H1 (cell line): ENCODE data around the gene BBC3. TPM values are rescaled to one million over a fixed set of nuclear protein-coding genes. Genes with fewer than 3 reads are reported as not detected.

Source experiments
- CTCF ChIA-PET: fragments of 300-600 bp; sonication (Branson Sonifier 250); formaldehyde crosslinking; loops from one replicate; lab custom pipeline; 2021; ENCODE audit not compliant: partially characterized antibody; lab: Charles Lee
- POLR2A ChIA-PET: fragments of 300-600 bp; sonication (Branson Sonifier 250); formaldehyde crosslinking; loops from one replicate; lab custom pipeline; 2021; ENCODE audit warnings: inconsistent platforms; ENCODE audit not compliant: partially characterized antibody; lab: Charles Lee
- DNase-seq, 2 experiments: peaks; one replicate each; pipeline versions ENCODE4 v3.0.0 to v3.0.0-alpha.2; 2010 to 2022; ENCODE audit warnings: low spot score in 2 of 2, low read depth in 1 of 2, mixed read lengths in 1 of 2
- FAIRE-seq: peaks from 2 replicates; lab custom pipeline; 2011; peaks lifted over from hg19 to GRCh38; lab: Jason Lieb, UNC
- H2AFZ ChIP-seq: 2 replicates; pipeline ENCODE4 v1.8.1; 2012; ENCODE audit warnings: low read length, inconsistent platforms
- H2AK5ac ChIP-seq: 2 replicates; pipeline ENCODE4 v1.6.1; 2013; ENCODE audit warnings: low read depth, low read length
- H2BK120ac ChIP-seq: replicated peaks from 2 replicates; pipeline ENCODE3; 2013; ENCODE audit warnings: low read depth, low read length, inconsistent platforms
- H2BK12ac ChIP-seq: 2 replicates; pipeline ENCODE4 v1.6.1; 2013; ENCODE audit warnings: low read depth, low read length
- H2BK15ac ChIP-seq: 2 replicates; pipeline ENCODE4 v1.6.1; 2013; ENCODE audit warnings: low read length
- H2BK20ac ChIP-seq: 2 replicates; pipeline ENCODE4 v1.6.1; 2013; ENCODE audit warnings: low read length
- H2BK5ac ChIP-seq: 2 replicates; pipeline ENCODE4 v1.6.1; 2013; ENCODE audit warnings: low read depth, low read length
- H3K14ac ChIP-seq: 2 replicates; pipeline ENCODE4 v1.6.1; 2013; ENCODE audit warnings: inconsistent platforms; ENCODE audit not compliant: insufficient read length
- H3K18ac ChIP-seq: 2 replicates; pipeline ENCODE4 v1.6.1; 2013; ENCODE audit warnings: low read length; ENCODE audit errors: extremely low read depth
- H3K23ac ChIP-seq: 2 replicates; pipeline ENCODE4 v1.6.1; 2013; ENCODE audit warnings: inconsistent platforms; ENCODE audit not compliant: insufficient read length
- H3K23me2 ChIP-seq: 2 replicates; pipeline ENCODE4 v1.6.1; 2013; ENCODE audit warnings: low read depth, low read length
- H3K27ac ChIP-seq: 2 replicates; pipeline ENCODE4 v1.6.1; 2011; ENCODE audit warnings: low read depth, low read length, inconsistent platforms
- H3K27me3 ChIP-seq, 4 experiments: replicated peaks in 1 of 4; 1 replicate in 1 of 4; 2 replicates in 3 of 4; pipeline versions ENCODE4 v1.6.1 to v1.8.1; 2011 to 2013; ENCODE audit warnings: low read length in 3 of 4, mild to moderate bottlenecking in 3 of 4, inconsistent platforms in 2 of 4, mixed read lengths in 2 of 4, moderate library complexity in 1 of 4; ENCODE audit not compliant: control insufficient read depth in 3 of 4, insufficient read depth in 3 of 4; ENCODE audit errors: extremely low read depth in 1 of 4
- H3K36me3 ChIP-seq, 4 experiments: 2 replicates each; pipeline versions ENCODE4 v1.6.1 to v1.8.1; 2011 to 2013; ENCODE audit warnings: mild to moderate bottlenecking in 4 of 4, low read length in 3 of 4, moderate library complexity in 2 of 4, control low read depth in 1 of 4, inconsistent platforms in 1 of 4; ENCODE audit not compliant: insufficient read depth in 4 of 4, control insufficient read depth in 2 of 4
- H3K4ac ChIP-seq: replicated peaks from 2 replicates; pipeline ENCODE3; 2013; ENCODE audit warnings: low read length, low read depth, mixed read lengths, inconsistent platforms; ENCODE audit not compliant: insufficient read length
- H3K4me1 ChIP-seq, 4 experiments: replicated peaks in 1 of 4; 1 replicate in 1 of 4; 2 replicates in 3 of 4; pipeline versions ENCODE4 v1.6.1 to v1.8.1; 2011 to 2013; ENCODE audit warnings: low read length in 3 of 4, inconsistent platforms in 2 of 4, mixed read lengths in 1 of 4; ENCODE audit not compliant: insufficient read depth in 4 of 4, control insufficient read depth in 3 of 4
- H3K4me2 ChIP-seq, 2 experiments: 2 replicates each; pipeline versions ENCODE4 v1.6.1 to v1.8.1; 2011 to 2013; ENCODE audit warnings: low read depth in 2 of 2, low read length in 2 of 2, control low read depth in 1 of 2, inconsistent platforms in 1 of 2, mild to moderate bottlenecking in 1 of 2; ENCODE audit not compliant: insufficient read depth in 1 of 2
- H3K4me3 ChIP-seq, 4 experiments: fragments of 200-600, 300-600 bp in 1 of 4; sonication (generic), shearing (Covaris generic), sonication (Bioruptor Twin) in 1 of 4; 2 replicates each; pipeline versions ENCODE4 v1.5.1 to v1.8.1; 2011 to 2016; ENCODE audit warnings: low read length in 4 of 4, low read depth in 3 of 4, control low read depth in 2 of 4, inconsistent platforms in 2 of 4, mild to moderate bottlenecking in 2 of 4, mixed read lengths in 1 of 4, moderate library complexity in 1 of 4; ENCODE audit not compliant: insufficient read depth in 2 of 4; ENCODE audit errors: extremely low read depth in 1 of 4
- H3K56ac ChIP-seq: replicated peaks from 2 replicates; pipeline ENCODE3; 2013; ENCODE audit warnings: low read depth, mild to moderate bottlenecking, mixed read lengths, low read length, inconsistent platforms; ENCODE audit not compliant: insufficient read length
- H3K79me1 ChIP-seq: 2 replicates; pipeline ENCODE4 v1.6.1; 2013; ENCODE audit warnings: low read depth, low read length, control low read depth
- H3K79me2 ChIP-seq, 2 experiments: 2 replicates each; pipeline versions ENCODE4 v1.6.1 to v1.8.1; 2012 to 2013; ENCODE audit warnings: low read length in 2 of 2, mild to moderate bottlenecking in 2 of 2, inconsistent platforms in 1 of 2; ENCODE audit not compliant: insufficient read depth in 2 of 2, control insufficient read depth in 1 of 2
- H3K9ac ChIP-seq, 4 experiments: replicated peaks in 1 of 4; 1 replicate in 1 of 4; 2 replicates in 3 of 4; pipeline versions ENCODE4 v1.6.1 to v1.8.1; 2011 to 2013; ENCODE audit warnings: low read depth in 3 of 4, low read length in 3 of 4, control low read depth in 2 of 4, mild to moderate bottlenecking in 2 of 4, moderate library complexity in 2 of 4, inconsistent platforms in 1 of 4; ENCODE audit errors: extremely low read depth in 1 of 4
- H3K9me3 ChIP-seq, 2 experiments: 2 replicates each; pipeline versions ENCODE4 v1.6.1 to v1.8.1; 2012 to 2013; ENCODE audit warnings: mild to moderate bottlenecking in 2 of 2, moderate library complexity in 2 of 2, control low read depth in 1 of 2, inconsistent platforms in 1 of 2, low read depth in 1 of 2, low read length in 1 of 2, mixed read lengths in 1 of 2; ENCODE audit not compliant: insufficient read depth in 2 of 2
- H4K20me1 ChIP-seq, 2 experiments: replicated peaks in 1 of 2; 2 replicates each; pipeline versions ENCODE3 to v1.8.1; 2011 to 2013; ENCODE audit warnings: inconsistent platforms in 2 of 2, low read length in 2 of 2, mild to moderate bottlenecking in 1 of 2; ENCODE audit not compliant: insufficient read depth in 2 of 2, control insufficient read depth in 1 of 2
- H4K5ac ChIP-seq: 2 replicates; pipeline ENCODE4 v1.6.1; 2013; ENCODE audit warnings: low read length, low read depth, mixed read lengths, inconsistent platforms; ENCODE audit not compliant: insufficient read length
- H4K8ac ChIP-seq: 2 replicates; pipeline ENCODE4 v1.8.0; 2013; ENCODE audit warnings: mild to moderate bottlenecking, moderate library complexity, low read length, inconsistent platforms; ENCODE audit not compliant: insufficient read depth; ENCODE audit errors: extremely low read depth
- H4K91ac ChIP-seq: replicated peaks from 2 replicates; pipeline ENCODE3; 2013; ENCODE audit warnings: low read length, mixed read lengths, inconsistent platforms; ENCODE audit not compliant: insufficient read length
- ASH2L ChIP-seq: fragments of 200-600, 300-600 bp; sonication (generic); IDR thresholded peaks from one replicate; pipeline ENCODE4 v1.7.1; 2017; ENCODE audit warnings: low read length
- ATF2 ChIP-seq: IDR thresholded peaks from 2 replicates; pipeline ENCODE4 v1.6.1; 2012; ENCODE audit warnings: low read length, inconsistent platforms
- BRCA1 ChIP-seq: IDR thresholded peaks from 2 replicates; pipeline ENCODE4 v1.6.1; 2012; ENCODE audit warnings: low read depth, low read length, improper control_type of control experiment
- CBX5 ChIP-seq: fragments of 300-800, 300-1000 bp; sonication (generic); IDR thresholded peaks from 2 replicates; pipeline ENCODE4 v1.7.1; 2016; ENCODE audit warnings: antibody characterized with exemption, low read length, low read depth
- CREB1 ChIP-seq: IDR thresholded peaks from 2 replicates; pipeline ENCODE4 v1.6.1; 2012; ENCODE audit warnings: inconsistent platforms
- POU5F1 ChIP-seq: IDR thresholded peaks from 2 replicates; pipeline ENCODE4 v1.6.1; 2011; ENCODE audit warnings: low read depth, mild to moderate bottlenecking, low read length, moderate library complexity
- SAP30 ChIP-seq: fragments of 300-600 bp; sonication (generic); IDR thresholded peaks from 2 replicates; pipeline ENCODE4 v1.7.1; 2012; ENCODE audit warnings: low read length, moderate library complexity, mild to moderate bottlenecking, inconsistent platforms; ENCODE audit not compliant: insufficient read depth, insufficient replicate concordance
- SIX5 ChIP-seq: IDR thresholded peaks from 2 replicates; pipeline ENCODE4 v1.6.1; 2011; ENCODE audit warnings: mild to moderate bottlenecking, low read depth, low read length
- SP2 ChIP-seq: IDR thresholded peaks from 2 replicates; pipeline ENCODE4 v1.6.1; 2012; ENCODE audit warnings: mild to moderate bottlenecking, low read length, inconsistent platforms
- TCF12 ChIP-seq: IDR thresholded peaks from 2 replicates; pipeline ENCODE4 v1.6.1; 2011; ENCODE audit warnings: low read depth, mild to moderate bottlenecking, low read length
- ZNF274 ChIP-seq: IDR thresholded peaks from 2 replicates; pipeline ENCODE4 v1.7.0; 2012; ENCODE audit warnings: low read length, borderline replicate concordance; ENCODE audit errors: extremely low read depth
- WGBS, 2 experiments: shearing (Covaris generic) in 1 of 2; methylation state at CpG; one replicate each; pipeline versions ENCODE4 v1.1.6 to v1.1.7; 2013 to 2015; ENCODE audit warnings: low lambda C conversion rate in 2 of 2, mixed read lengths in 2 of 2, inconsistent platforms in 1 of 2, low coverage in 1 of 2, missing lambda C conversion rate in 1 of 2; ENCODE audit not compliant: insufficient replicate concordance in 2 of 2, insufficient coverage in 1 of 2, insufficient read length in 1 of 2; ENCODE audit errors: extremely low coverage in 1 of 2, missing lambda C conversion rate in 1 of 2; 5-methylcytosine and 5-hydroxymethylcytosine counted together
- polyA plus RNA-seq, 7 experiments: library from polyadenylated mRNA; depleted of rRNA in 3 of 7; stranded (reverse) in 5 of 7; unstranded in 2 of 7; fragments of >200 nt in 5 of 7; fragments of 200-250 nt in 2 of 7; gene quantifications; 1 replicate in 5 of 7; 2 replicates in 1 of 7; 4 replicates in 1 of 7; pipeline versions ENCODE4 v1.2.1 to v1.2.3, GENCODE V29; 2011 to 2013; ENCODE audit warnings: missing spikeins in 2 of 7, mixed read lengths in 2 of 7
- total RNA-seq: library from RNA; stranded (reverse); fragmentation: NEBNext Ultra II Directional; extraction: Animal tissue kit (Norgen Biotek cat#: 25700); gene quantifications from 2 replicates; pipeline ENCODE4 v1.2.1, GENCODE V29; 2021

BBC3 gene
- total and polyA plus RNA-seq, 2 of the 8 experiments (the other 6 are each of a cell fraction or from before 2014, with no cell fraction given), result 13.2 to 21.6 TPM

GRCh38 chr19:47247308-47247990 is 16.4 kb upstream of the BBC3 start:
- Histone ChIP-seq H3K56ac (no peak overlapping the region), H3K4ac (no peak overlapping the region), H3K4me2 (no peak overlapping the region), H2BK20ac (no peak overlapping the region), H3K14ac (no peak overlapping the region), H3K27me3 (0 out of 7 replicates have a peak, but pooled peaks cover 0 to under 1% (median 0%) of the 10 kb centered on the region in 4 experiments), H4K20me1 (peaks cover 0 to 3% of the 10 kb centered on the region in 2 experiments), H4K91ac (no peak overlapping the region), H4K5ac (no peak overlapping the region), H2BK15ac (no peak overlapping the region), H2BK5ac (no peak overlapping the region), H3K79me2 (no peaks in the 10 kb centered on the region), H3K18ac (no peak overlapping the region; the same call in 1 of the 2 replicates), H3K9me3 (no peaks in the 10 kb centered on the region; a peak in 1 of 4 replicates), H3K9ac (no peak overlapping the region), H3K4me3 (no peak overlapping the region), H2BK12ac (peak overlapping the region; percentile 39; the same call in 1 of the 2 replicates), H3K4me1 (peaks cover 0 to 7% (median 4%) of the 10 kb centered on the region in 4 experiments; a peak in 3 of 7 replicates), H3K36me3 (no peaks in the 10 kb centered on the region), H3K23me2 (peaks cover 10% of the 10 kb centered on the region; the same call in 1 of the 2 replicates), H3K27ac (no peak overlapping the region), H3K79me1 (no peaks in the 10 kb centered on the region), H2AK5ac (no peak overlapping the region), H4K8ac (no peak overlapping the region), H2BK120ac (no peak overlapping the region), H2AFZ (no peak overlapping the region), H3K23ac (no peak overlapping the region)
- WGBS, 2 experiments, result 53% methylated on average over 25 of the region's 25 CpGs; no CpG with 5 or more reads in 1 of the 2 experiments
- DNase-seq, result peak in 1 of 2 experiments; percentile 92
- FAIRE-seq, result no peak
- ChIA-PET CTCF (interaction anchor here (0.7 to 12.1 kb wide), 27 partner anchors 8 to 354 kb away, joined by 3 to 303 read pairs (median 4); partner anchors contain the start of gene CCDC9), POLR2A (interaction anchor here (0.7 to 6.1 kb wide), 4 partner anchors 9 to 168 kb away, joined by 3 to 148 read pairs (median 26); partner anchors contain the start of gene CCDC9)
- TF ChIP-seq ATF2, result no peak
- peak; percentile 25 for TF ChIP-seq CREB1
- no peak for TF ChIP-seq BRCA1
- TF ChIP-seq TCF12, result no peak
- TF ChIP-seq SIX5, result no peak
- TF ChIP-seq ASH2L, result no peak
- no peak for TF ChIP-seq SP2
- no peak for TF ChIP-seq SAP30
- no peak for TF ChIP-seq ZNF274
- TF ChIP-seq POU5F1, result no peak
- no peak for TF ChIP-seq CBX5
